SKM-1 (cell line): ENCODE results near the gene AADACL3.
"Not testable (repeated sequence)": the region's sequence is repeated elsewhere in the genome, so short reads cannot be mapped to it uniquely, and the experiment has no call there.

Source experiments
- DNase-seq: peaks from one replicate; lab custom pipeline; 2025; ENCODE audit not compliant: unreplicated experiment; lab: John Stamatoyannopoulos, UW

AADACL3 gene

GRCh38 chr1:12715896-12716437 is at the start of gene AADACL3:
AADACL3 (plus strand) TSS chr1:12716110; CDS start chr1:12716177, 67 bp downstream.
- no peak for DNase-seq

DNA sequence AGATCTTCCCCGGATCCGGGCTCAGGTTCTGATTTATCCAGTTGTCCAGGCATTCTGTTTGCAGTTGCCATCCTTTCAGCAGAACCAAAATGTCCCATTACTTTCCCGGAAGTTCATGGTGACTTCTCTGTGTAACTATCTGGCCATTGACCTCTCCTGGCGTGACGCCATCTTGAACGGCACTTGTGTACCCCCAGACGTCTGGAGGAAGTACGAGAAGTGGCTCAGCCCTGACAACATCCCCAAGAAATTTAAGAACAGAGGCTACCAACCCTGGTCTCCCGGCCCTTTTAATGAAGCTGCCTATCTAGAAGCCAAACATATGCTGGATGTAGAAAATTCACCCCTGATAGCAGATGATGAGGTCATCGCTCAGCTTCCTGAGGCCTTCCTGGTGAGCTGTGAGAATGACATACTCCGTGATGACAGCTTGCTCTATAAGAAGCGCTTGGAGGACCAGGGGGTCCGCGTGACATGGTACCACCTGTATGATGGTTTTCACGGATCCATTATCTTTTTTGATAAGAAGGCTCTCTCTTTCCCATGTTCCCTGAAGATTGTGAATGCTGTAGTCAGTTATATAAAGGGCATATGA is 49.7 kb upstream of the AADACL3 start:
- no peak for DNase-seq

DNA sequence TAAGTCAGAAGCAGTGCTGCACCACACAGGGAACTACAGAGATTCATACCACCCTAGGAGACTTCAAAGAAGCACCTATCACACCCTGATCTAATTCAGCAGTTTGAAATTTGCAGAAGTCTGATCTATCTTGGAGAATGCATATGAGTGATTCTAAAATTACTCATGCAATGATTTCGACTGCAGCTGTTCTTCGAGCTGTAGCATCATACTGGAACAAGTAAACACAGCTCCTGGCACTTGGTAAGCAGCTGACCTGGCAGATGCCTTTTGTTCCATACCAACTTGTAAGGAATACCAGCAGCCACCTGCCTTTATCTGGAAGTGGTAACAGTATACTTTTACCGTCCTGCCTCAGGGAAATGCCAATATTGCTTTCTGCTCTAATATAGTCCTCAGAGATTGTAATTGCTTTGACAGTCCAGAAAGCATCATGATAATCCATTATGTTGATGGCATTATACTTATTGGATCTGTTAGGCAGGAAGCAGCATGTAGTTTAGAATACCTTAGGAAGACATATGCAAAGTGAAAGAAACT is 46.3 kb upstream of the AADACL3 start:
- DNase-seq, result no peak

DNA sequence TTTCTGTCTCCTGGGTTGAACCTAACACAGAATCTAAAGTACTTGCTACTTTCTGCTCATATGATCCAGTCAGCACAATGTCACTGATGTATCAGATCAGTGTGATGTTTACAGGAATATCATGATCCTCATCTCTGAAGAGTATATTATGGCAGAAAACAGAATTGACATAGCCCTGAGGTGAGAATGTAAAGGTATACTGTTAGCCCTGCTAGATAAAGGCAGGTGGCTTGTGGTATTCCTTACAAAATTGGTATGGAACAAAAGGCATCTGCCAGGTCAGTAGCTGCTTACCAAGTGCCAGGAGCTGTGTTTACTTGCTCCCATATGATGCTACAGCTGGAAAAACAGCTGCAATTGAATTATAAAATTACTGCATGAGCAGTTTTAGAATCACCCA is 41.6 kb upstream of the AADACL3 start:
- DNase-seq, result no peak

- DNase-seq, result not testable (repeated sequence)
Observed at GRCh38 chr1:12676122-12676521, 39.8 kb upstream of the AADACL3 start.

DNA sequence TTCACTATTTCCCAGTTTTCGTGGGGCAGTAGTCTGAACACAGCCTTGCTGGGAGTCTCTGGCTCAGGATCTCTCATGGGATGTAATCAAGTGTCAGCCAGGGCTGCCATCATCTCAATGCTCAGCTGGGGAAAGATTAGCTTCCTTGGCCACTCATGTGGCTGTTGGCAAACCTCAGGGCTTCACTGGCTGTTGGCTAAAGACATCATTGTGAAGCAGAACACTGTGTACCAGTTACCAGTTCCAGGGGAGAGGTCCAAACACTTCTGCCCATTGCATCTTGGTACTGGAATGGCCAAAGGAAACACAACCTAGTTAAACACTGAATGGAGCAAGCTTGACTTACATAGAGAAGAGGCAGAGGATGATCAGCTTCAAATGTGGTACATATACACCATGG is 38.3 kb upstream of the AADACL3 start:
- no peak for DNase-seq

DNA sequence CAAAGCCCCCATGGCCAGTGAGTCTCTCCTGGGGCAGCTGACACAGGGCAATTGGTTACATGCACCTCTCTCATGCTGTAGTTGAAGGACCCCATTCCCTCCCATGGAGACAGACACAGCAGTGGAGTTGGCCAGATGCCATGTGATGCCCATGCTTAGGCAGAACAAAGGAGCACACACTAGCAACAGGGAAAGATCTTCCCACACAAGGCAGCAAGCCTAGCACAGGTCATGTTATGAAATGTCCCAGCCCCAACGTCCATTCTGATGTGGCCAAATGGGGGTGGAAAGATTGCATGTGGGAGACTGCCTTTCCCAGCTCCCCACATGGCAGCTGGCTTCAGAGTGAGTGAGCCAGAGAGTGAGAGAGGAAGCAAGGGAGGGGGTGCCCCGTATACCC is 37.6 kb upstream of the AADACL3 start:
- no peak for DNase-seq

GRCh38 chr1:12678820-12679219 is 37.1 kb upstream of the AADACL3 start:
- DNase-seq, result no peak

DNA sequence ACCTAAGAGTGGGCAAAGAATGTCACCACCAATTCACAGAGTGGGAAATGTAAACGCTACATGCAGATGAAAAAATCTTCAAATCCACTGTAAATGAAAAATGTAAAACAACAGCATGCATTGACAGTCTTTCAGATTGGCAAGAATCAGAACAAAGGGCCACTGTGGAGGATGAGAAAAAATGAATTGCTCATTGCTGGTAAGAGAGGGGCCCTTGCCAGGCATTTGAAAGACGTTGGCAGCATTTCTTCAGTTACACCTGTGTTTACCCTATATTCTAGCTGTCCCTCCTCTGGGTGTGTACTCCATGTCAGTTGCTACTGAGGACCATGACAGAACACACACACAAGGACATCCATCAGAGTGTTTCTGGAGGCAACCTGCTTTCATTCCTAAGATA is 25.8 kb upstream of the AADACL3 start:
- no peak for DNase-seq

DNA sequence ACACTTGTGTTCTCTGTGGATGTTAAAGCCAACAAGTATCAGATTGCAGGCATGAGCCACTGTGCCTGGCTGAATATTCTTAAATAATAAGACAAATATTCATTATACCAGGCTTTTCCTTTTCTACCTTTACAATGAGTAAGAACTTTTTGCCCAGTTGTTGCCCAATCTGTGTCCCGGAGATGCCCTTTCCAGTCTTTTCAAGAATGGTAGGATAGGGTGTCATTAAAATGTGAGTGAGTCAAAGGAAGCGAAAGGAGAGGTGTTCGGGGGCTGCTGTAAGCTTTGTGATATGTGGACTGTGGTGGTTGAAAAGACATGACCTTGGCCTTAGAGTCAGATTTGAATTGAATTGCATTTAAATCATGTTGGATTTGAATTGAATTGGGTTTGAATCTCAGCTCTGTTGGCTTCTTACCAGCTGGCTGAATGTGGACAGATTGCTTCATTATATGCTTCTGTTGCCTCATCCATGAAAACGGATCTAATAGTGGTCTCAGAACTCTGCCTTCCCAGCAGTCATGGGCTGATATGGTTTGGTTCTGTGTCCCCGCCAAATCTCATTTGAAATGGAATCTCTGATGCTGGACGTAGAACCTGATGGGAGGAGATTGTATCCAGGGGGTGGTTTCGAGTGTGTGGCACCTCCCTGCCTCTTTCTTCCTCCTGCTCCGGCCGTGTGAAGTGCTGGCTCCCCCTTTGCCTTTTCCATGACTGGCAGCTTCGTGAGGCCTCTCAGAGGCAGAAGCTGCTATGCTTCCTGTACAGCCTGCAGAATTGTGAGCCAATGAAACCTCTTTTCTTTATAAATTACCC is 22.7 kb upstream of the AADACL3 start:
- no peak for DNase-seq

DNA sequence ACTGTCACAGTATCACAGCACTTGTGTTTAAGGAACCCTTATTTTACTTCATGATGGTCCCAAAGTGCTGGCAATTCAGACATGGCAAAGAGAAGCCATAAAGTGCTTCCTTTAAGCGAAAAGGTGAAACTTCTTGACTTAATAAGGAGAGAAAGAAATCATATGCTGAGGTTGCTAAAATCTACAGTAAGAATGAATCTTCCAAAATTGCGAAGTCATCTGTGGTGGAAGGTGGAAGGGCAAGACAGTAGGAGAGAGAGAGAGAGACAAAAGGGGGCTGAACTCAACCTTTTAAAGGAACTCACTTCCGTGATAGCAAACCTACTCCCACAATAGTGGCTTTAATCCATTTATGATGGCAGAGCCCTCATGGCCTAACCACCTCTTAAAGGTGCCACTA is 19.3 kb upstream of the AADACL3 start:
- DNase-seq, result no peak

DNA sequence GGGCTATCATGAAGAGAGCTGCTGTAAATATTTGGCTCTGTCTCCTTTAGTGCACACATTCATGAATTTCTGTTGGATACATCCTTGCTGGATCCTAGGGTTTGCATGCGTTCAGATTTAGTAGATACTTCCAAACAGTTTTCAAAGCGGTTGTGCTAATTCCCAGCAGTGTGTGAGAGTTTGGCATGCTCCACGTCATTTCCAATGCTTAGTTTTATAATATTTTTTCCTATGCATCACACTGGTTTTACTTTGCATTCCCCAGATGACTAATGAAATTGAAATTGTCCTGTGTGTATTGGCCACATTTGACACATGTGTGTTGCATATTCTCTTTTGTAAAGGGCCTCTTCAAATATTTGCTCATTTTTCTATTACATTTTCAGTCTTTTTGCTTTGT is 18.5 kb upstream of the AADACL3 start:
- no peak for DNase-seq

DNA sequence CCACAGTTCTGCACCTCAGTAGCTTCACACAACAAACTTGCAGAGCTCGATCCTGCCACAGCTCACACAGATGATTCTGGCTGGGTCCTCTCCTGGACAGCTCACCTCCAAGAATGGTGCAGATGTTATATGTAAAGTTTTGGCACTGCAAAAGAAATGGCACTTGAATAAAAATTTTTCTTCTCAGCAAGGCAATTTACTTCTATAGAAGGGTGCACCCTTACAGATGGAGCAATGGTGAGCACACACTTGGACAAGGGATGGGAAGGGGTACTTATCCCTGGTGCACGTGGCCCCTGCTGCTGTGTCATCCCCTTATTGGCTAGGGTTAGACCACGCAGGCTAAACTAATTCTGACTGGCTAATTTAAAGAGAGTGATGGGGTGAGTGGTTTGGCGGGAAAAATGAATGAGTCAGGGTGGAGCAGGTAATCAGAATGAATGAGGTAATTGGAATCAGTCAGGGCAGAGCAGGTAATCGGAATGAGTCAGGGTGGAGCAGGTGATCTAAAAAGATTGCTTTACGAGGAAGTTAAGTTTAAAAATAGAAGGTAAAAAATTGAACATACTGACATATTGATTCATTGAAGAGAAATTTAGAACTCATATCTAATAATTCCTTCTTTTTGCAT is 12.0 kb upstream of the AADACL3 start:
- no peak for DNase-seq

GRCh38 chr1:12706061-12706460 is 9.8 kb upstream of the AADACL3 start:
- DNase-seq, result no peak

DNA sequence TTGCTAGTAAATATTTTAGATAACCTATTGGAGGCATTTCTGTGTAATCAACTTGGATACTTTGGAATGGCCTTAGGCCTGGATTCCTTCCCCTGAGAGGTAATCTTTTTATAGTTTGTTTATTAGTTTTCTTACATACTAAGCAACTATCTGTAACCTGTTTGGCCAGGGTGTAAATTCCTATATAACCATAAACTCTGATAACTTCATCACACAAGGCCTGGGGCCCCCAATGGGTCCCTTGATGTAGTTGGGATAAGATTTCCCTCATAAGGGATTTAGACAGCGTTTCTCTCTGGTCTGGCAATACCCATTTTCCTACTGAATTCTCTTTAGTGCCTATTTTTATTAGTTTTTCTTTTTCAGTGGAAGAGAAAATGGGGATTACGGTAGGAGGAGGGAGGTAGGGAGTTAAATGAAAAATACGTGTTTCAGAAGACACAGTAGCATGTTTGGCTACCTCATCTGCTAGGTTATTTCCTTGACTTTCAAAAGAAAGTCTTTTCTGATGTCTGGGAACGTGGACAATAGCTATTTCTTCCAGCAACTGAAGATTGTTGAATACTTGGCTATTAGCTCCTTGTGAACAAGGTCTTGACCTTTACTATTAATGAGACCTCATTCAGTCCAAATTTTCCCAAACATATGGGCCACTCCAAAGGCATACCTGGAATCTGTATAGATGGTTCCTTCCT is 7.4 kb upstream of the AADACL3 start:
- DNase-seq, result no peak

DNA sequence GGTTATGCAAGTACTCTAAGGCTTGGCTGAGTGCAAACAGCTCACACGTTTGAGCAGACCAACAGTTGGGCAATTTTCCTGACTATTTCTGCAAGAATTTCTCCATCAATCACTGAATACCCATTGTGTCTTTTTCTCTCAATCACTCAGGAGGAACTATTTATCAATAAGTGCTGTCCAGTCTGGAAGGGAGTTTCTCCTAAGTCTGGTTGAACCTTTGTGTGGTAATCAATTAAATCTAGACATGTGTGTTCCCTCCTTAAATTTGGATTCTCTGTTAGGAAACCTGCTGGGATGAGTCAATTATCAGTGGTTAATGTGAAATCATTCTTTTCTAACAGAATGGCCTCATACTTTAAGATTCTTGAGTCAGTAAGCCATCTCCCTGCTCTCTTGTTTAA is 6.8 kb upstream of the AADACL3 start:
- peak; percentile 45 for DNase-seq

- no peak for DNase-seq
Observed at GRCh38 chr1:12709696-12710095, 6.2 kb upstream of the AADACL3 start.

DNA sequence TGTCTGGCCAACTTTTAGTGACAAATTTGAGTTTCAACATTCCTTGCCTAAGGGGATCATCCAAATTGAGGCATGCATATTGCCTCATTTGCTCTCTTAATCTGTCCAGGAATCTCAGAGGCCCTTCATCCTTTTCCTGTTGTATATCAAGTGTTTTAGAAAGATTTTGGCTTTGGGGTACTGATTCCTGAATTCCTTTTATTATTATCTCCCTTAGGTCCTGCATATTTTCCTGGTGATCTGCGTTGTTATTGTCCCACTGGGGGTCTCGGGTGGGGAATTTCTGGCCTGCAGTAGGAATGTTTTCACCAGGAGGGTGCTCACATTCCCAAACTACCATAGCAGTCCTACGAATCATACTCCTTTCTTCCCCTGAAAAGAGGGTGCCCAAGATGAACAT is 4.4 kb upstream of the AADACL3 start:
- no peak for DNase-seq

DNA sequence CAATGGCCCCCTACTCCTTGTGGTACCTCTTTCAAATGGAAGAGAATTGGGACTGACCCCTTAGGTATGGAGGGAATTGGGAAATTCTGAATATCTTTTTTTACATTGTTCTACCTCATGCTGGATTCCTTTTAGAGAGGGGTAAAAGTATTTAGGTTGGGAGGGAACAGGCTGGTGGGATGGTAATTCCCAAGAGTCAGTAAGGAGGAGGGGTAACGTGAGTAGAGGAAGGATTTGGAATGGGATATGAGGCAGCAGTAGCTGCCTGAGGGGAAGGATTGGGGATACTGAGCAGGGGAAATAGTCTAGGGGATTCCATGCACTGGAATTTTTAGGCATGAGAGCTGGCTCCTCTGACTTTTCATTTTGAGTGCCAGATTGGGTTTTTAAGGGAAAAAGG is 3.8 kb upstream of the AADACL3 start:
- DNase-seq, result no peak

DNA sequence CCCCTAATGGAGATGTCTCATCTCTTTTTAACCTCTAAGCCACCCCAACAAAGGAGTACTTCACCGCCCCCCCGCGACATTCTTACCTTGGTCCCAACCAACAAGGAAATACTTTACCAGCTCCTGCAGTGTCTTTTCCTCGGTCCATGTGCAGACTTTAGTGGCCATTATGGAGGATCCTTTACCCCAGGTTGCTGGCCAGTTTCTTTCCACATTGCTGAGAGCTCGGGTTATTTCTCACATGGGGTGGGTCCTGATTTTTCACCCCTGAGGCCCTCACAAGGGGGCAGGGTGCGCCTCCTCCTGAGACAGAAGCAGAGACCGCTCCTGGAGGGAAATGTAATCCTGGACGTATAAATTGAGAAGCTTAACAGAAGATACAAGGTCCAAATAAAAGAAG is 3.0 kb upstream of the AADACL3 start:
- no peak for DNase-seq

DNA sequence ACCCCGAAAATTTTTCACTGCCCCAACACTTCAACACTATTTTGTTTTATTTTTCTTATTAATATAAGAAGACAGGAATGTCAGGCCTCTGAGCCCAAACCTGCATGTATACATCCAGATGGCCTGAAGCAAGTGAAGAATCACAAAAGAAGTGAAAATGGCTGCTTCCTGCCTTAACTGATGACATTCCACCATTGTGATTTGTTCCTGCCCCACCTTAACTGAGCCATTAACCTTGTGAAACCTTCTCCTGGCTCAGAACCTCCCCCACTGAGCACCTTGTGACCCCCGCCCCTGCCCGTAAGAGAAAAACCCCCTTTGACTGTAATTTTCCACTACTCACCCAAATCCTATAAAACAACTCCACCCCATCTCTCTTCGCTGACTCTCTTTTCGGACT is 2.3 kb upstream of the AADACL3 start:
- not testable (repeated sequence) for DNase-seq
